ENCODE measurements around the gene NAIF1.

DNA sequence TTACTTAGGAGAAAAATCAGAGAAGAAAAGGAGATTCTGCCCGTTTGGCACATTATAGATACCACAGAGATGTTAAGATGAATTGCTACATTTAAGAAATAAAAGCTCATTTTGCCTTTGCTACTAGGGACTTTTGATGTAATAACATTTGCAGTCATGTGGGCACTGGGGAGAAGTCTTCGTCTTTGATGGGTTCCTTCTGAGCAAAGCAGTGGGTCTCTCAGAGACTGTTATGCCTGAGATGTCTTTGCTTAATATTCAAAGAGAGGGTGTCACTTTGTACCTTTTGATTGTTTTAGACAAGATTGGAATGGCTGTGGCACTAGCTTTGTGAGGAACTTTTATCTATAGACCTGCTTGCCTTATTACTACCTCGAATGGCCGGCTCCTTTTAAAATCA, 25.9 kb upstream of the NAIF1 start:
- TF ChIP-seq SMC3 (IDR thresholded peaks at IDR 0.05; ENCODE audit: low read depth, low read length) (no peak), JUND (IDR thresholded peaks at IDR 0.05) (no peak)
- TF ChIP-seq, protein P1, sequence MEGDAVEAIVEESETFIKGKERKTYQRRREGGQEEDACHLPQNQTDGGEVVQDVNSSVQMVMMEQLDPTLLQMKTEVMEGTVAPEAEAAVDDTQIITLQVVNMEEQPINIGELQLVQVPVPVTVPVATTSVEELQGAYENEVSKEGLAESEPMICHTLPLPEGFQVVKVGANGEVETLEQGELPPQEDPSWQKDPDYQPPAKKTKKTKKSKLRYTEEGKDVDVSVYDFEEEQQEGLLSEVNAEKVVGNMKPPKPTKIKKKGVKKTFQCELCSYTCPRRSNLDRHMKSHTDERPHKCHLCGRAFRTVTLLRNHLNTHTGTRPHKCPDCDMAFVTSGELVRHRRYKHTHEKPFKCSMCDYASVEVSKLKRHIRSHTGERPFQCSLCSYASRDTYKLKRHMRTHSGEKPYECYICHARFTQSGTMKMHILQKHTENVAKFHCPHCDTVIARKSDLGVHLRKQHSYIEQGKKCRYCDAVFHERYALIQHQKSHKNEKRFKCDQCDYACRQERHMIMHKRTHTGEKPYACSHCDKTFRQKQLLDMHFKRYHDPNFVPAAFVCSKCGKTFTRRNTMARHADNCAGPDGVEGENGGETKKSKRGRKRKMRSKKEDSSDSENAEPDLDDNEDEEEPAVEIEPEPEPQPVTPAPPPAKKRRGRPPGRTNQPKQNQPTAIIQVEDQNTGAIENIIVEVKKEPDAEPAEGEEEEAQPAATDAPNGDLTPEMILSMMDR (IDR thresholded peaks at IDR 0.05): no peak

Data from SK-N-SH (cell line).